ENCODE measurements around the gene APOA4.
A peak's percentile ranks its signal among the peaks of the same experiment; 100 is the strongest.

APOA4 gene

GRCh38 chr11:116793772-116794097 lies 29.4 kb downstream of the APOA4 start:
- H3K27ac ChIP-seq (replicated peaks; ENCODE audit: low read length): no peak overlapping the region
- no peak for DNase-seq (ENCODE audit: low spot score)

GRCh38 chr11:116792869-116793771 lies 30.0 kb downstream of the APOA4 start:
- Histone ChIP-seq H3K23ac (ENCODE audit: low read depth, low read length, poor library complexity) (no peak overlapping the region), H4K91ac (ENCODE audit: low read depth, low read length, poor library complexity) (no peak overlapping the region), H3K9me3 (replicated peaks in 1 of 2; ENCODE audit: control insufficient read depth in 2 of 2, insufficient read depth in 1 of 2, low read depth in 1 of 2, low read length in 2 of 2) (no peaks in the 10 kb centered on the region), H3K14ac (ENCODE audit: low read length) (no peak overlapping the region), H3K9ac (ENCODE audit: low read depth, low read length, poor library complexity) (no peak overlapping the region), H3K36me3 (replicated peaks in 1 of 2; ENCODE audit: control insufficient read depth in 2 of 2, insufficient read depth in 2 of 2, low read length in 2 of 2) (no peaks in the 10 kb centered on the region), H3K4me3 (ENCODE audit: low read length in 2 of 2) (no peak overlapping the region), H3K27ac (replicated peaks; ENCODE audit: low read length) (no peak overlapping the region), H3K4ac (ENCODE audit: low read length) (no peak overlapping the region), H2BK15ac (ENCODE audit: low read length) (no peak overlapping the region), H2AK5ac (ENCODE audit: low read depth, low read length) (no peak overlapping the region), H2AFZ (ENCODE audit: low read length) (peak overlapping the region; percentile 46), H3K18ac (ENCODE audit: low read length) (no peak overlapping the region), H2BK12ac (ENCODE audit: low read length) (no peak overlapping the region), H2BK120ac (ENCODE audit: low read depth, low read length) (no peak overlapping the region), H2BK5ac (ENCODE audit: low read length) (no peak overlapping the region), H3K4me1 (ENCODE audit: control insufficient read depth in 2 of 2, insufficient read depth in 1 of 2, low read depth in 1 of 2, low read length in 2 of 2) (peaks cover 3 to 13% of the 10 kb centered on the region in 2 donors), H3K4me2 (ENCODE audit: insufficient read depth, low read length, poor library complexity, severe bottlenecking) (no peak overlapping the region), H4K8ac (ENCODE audit: low read depth, low read length) (no peak overlapping the region), H3K79me1 (ENCODE audit: low read depth, low read length) (no peaks in the 10 kb centered on the region), H3K27me3 (ENCODE audit: control insufficient read depth in 3 of 3, insufficient read depth in 3 of 3, low read depth in 1 of 3, low read length in 3 of 3) (peaks cover 0 to 12% (median 3%) of the 10 kb centered on the region in 3 experiments)
- no CpG with 5 or more reads among the region's 8 CpGs for WGBS, 2 donors (ENCODE audit: extremely low coverage in 2 of 2, insufficient read length in 2 of 2, insufficient replicate concordance in 1 of 2)
- DNase-seq (ENCODE audit: low spot score): no peak

More at GRCh38 chr11:116793772-116794097, 29.4 kb downstream of the APOA4 start:
- H2BK120ac ChIP-seq (ENCODE audit: low read depth, low read length): no peak overlapping the region
- H3K9ac ChIP-seq (ENCODE audit: low read depth, low read length, poor library complexity): no peak overlapping the region
- no peak overlapping the region for H3K18ac ChIP-seq (ENCODE audit: low read length)
- H3K79me1 ChIP-seq (ENCODE audit: low read depth, low read length): no peaks in the 10 kb centered on the region
- H3K36me3 ChIP-seq (replicated peaks in 1 of 2; ENCODE audit: control insufficient read depth in 2 of 2, insufficient read depth in 2 of 2, low read length in 2 of 2): no peaks in the 10 kb centered on the region
- H3K14ac ChIP-seq (ENCODE audit: low read length): no peak overlapping the region
- H2AK5ac ChIP-seq (ENCODE audit: low read depth, low read length): no peak overlapping the region
- no peak overlapping the region for H3K23ac ChIP-seq (ENCODE audit: low read depth, low read length, poor library complexity)
- H3K27me3 ChIP-seq (ENCODE audit: control insufficient read depth in 3 of 3, insufficient read depth in 3 of 3, low read depth in 1 of 3, low read length in 3 of 3): peaks cover 0 to 12% (median 3%) of the 10 kb centered on the region in 3 experiments
- peaks cover under 1 to 8% of the 10 kb centered on the region in 2 donors for H3K4me1 ChIP-seq (ENCODE audit: control insufficient read depth in 2 of 2, insufficient read depth in 1 of 2, low read depth in 1 of 2, low read length in 2 of 2)
- H4K91ac ChIP-seq (ENCODE audit: low read depth, low read length, poor library complexity): no peak overlapping the region
- no CpG with 5 or more reads among the region's 1 CpG for WGBS, 2 donors (ENCODE audit: extremely low coverage in 2 of 2, insufficient read length in 2 of 2, insufficient replicate concordance in 1 of 2)
- H4K8ac ChIP-seq (ENCODE audit: low read depth, low read length): no peak overlapping the region
- H3K4ac ChIP-seq (ENCODE audit: low read length): no peak overlapping the region
- H3K4me2 ChIP-seq (ENCODE audit: insufficient read depth, low read length, poor library complexity, severe bottlenecking): no peak overlapping the region
- H2BK5ac ChIP-seq (ENCODE audit: low read length): no peak overlapping the region
- H2BK15ac ChIP-seq (ENCODE audit: low read length): no peak overlapping the region
- H2AFZ ChIP-seq (ENCODE audit: low read length): peak overlapping the region; percentile 46
- H3K4me3 ChIP-seq (ENCODE audit: low read length in 2 of 2): no peak overlapping the region
- no peak overlapping the region for H2BK12ac ChIP-seq (ENCODE audit: low read length)
- no peaks in the 10 kb centered on the region for H3K9me3 ChIP-seq (replicated peaks in 1 of 2; ENCODE audit: control insufficient read depth in 2 of 2, insufficient read depth in 1 of 2, low read depth in 1 of 2, low read length in 2 of 2)

GRCh38 chr11:116792144-116792868 lies 30.8 kb downstream of the APOA4 start:
- Histone ChIP-seq H3K4me2 (ENCODE audit: insufficient read depth, low read length, poor library complexity, severe bottlenecking) (no peak overlapping the region), H2BK5ac (ENCODE audit: low read length) (peak overlapping the region; percentile 33), H3K9me3 (replicated peaks in 1 of 2; ENCODE audit: control insufficient read depth in 2 of 2, insufficient read depth in 1 of 2, low read depth in 1 of 2, low read length in 2 of 2) (no peaks in the 10 kb centered on the region), H3K4ac (ENCODE audit: low read length) (no peak overlapping the region), H2BK120ac (ENCODE audit: low read depth, low read length) (no peak overlapping the region), H2BK15ac (ENCODE audit: low read length) (peak overlapping the region; percentile 95), H3K14ac (ENCODE audit: low read length) (no peak overlapping the region), H4K91ac (ENCODE audit: low read depth, low read length, poor library complexity) (no peak overlapping the region), H3K36me3 (replicated peaks in 1 of 2; ENCODE audit: control insufficient read depth in 2 of 2, insufficient read depth in 2 of 2, low read length in 2 of 2) (no peaks in the 10 kb centered on the region), H4K8ac (ENCODE audit: low read depth, low read length) (no peak overlapping the region), H3K79me1 (ENCODE audit: low read depth, low read length) (no peaks in the 10 kb centered on the region), H3K4me1 (ENCODE audit: control insufficient read depth in 2 of 2, insufficient read depth in 1 of 2, low read depth in 1 of 2, low read length in 2 of 2) (peaks cover 3 to 14% of the 10 kb centered on the region in 2 donors), H2AK5ac (ENCODE audit: low read depth, low read length) (peak overlapping the region; percentile 49), H2BK12ac (ENCODE audit: low read length) (no peak overlapping the region), H3K23ac (ENCODE audit: low read depth, low read length, poor library complexity) (no peak overlapping the region), H3K27ac (replicated peaks; ENCODE audit: low read length) (no peak overlapping the region), H3K18ac (ENCODE audit: low read length) (no peak overlapping the region), H3K9ac (ENCODE audit: low read depth, low read length, poor library complexity) (no peak overlapping the region), H3K4me3 (ENCODE audit: low read length in 2 of 2) (no peak overlapping the region), H3K27me3 (ENCODE audit: control insufficient read depth in 3 of 3, insufficient read depth in 3 of 3, low read depth in 1 of 3, low read length in 3 of 3) (peaks cover 0 to 12% (median 3%) of the 10 kb centered on the region in 3 experiments), H2AFZ (ENCODE audit: low read length) (no peak overlapping the region)
- no CpG with 5 or more reads among the region's 8 CpGs for WGBS, 2 donors (ENCODE audit: extremely low coverage in 2 of 2, insufficient read length in 2 of 2, insufficient replicate concordance in 1 of 2)
- no peak for DNase-seq (ENCODE audit: low spot score)

DNA sequence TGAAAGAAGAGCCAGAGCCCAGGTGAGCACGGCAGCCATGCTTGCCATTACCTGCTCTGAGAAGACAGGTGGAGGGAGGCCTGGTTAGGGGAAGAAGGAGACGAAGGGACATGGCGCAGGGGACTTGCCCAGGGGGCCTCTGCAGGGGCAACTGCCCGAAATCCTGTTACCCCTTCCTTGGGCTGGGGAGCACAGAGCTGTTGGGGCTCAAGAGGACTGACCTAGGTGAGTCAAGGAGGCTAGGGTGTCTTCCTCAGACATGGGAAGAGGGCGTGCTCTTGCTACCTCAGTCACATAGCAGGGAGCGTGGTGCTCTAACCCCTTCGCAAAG lies 31.3 kb downstream of the APOA4 start, which contains the start of gene APOA5:
APOA5 (minus strand) TSS at position 67 of the 331 bp plus-strand sequence; CDS start at position 48, 19 bp downstream.
- no peak within 1 kb of the TSS for H3K4ac ChIP-seq (ENCODE audit: low read length)
- no peak within 1 kb of the TSS for H4K8ac ChIP-seq (ENCODE audit: low read depth, low read length)
- H3K27me3 ChIP-seq (ENCODE audit: control insufficient read depth in 3 of 3, insufficient read depth in 3 of 3, low read depth in 1 of 3, low read length in 3 of 3): peaks cover 0 to 12% (median 3%) of the 10 kb centered on the region in 3 experiments
- H2BK5ac ChIP-seq (ENCODE audit: low read length): peak within 1 kb of the TSS; percentile 33
- peak within 1 kb of the TSS; percentile 84 for H2AFZ ChIP-seq (ENCODE audit: low read length)
- H4K91ac ChIP-seq (ENCODE audit: low read depth, low read length, poor library complexity): peak within 1 kb of the TSS; percentile 19
- WGBS, 2 donors (ENCODE audit: extremely low coverage in 2 of 2, insufficient read length in 2 of 2, insufficient replicate concordance in 1 of 2): no CpG with 5 or more reads among the region's 7 CpGs
- H3K4me1 ChIP-seq (ENCODE audit: control insufficient read depth in 2 of 2, insufficient read depth in 1 of 2, low read depth in 1 of 2, low read length in 2 of 2): peaks cover 7 to 17% of the 10 kb centered on the region in 2 donors
- peak within 1 kb of the TSS; percentile 76 for H3K18ac ChIP-seq (ENCODE audit: low read length)
- H3K4me3 ChIP-seq (ENCODE audit: low read length in 2 of 2): no peak within 1 kb of the TSS
- no peak within 1 kb of the TSS for H3K27ac ChIP-seq (replicated peaks; ENCODE audit: low read length)
- H3K79me1 ChIP-seq (ENCODE audit: low read depth, low read length): no peaks in the 10 kb centered on the region
- peaks cover 0 to 3% of the 10 kb centered on the region in 2 donors for H3K36me3 ChIP-seq (replicated peaks in 1 of 2; ENCODE audit: control insufficient read depth in 2 of 2, insufficient read depth in 2 of 2, low read length in 2 of 2)
- no peak within 1 kb of the TSS for H2BK12ac ChIP-seq (ENCODE audit: low read length)
- peak within 1 kb of the TSS; percentile 95 for H2BK15ac ChIP-seq (ENCODE audit: low read length)
- H3K9ac ChIP-seq (ENCODE audit: low read depth, low read length, poor library complexity): no peak within 1 kb of the TSS
- H2AK5ac ChIP-seq (ENCODE audit: low read depth, low read length): peak within 1 kb of the TSS; percentile 49
- H3K9me3 ChIP-seq (replicated peaks in 1 of 2; ENCODE audit: control insufficient read depth in 2 of 2, insufficient read depth in 1 of 2, low read depth in 1 of 2, low read length in 2 of 2): no peaks in the 10 kb centered on the region
- no peak within 1 kb of the TSS for H2BK120ac ChIP-seq (ENCODE audit: low read depth, low read length)
- no peak for DNase-seq (ENCODE audit: low spot score)
- no peak within 1 kb of the TSS for H3K14ac ChIP-seq (ENCODE audit: low read length)
- peak within 1 kb of the TSS; percentile 27 for H3K4me2 ChIP-seq (ENCODE audit: insufficient read depth, low read length, poor library complexity, severe bottlenecking)
- peak within 1 kb of the TSS; percentile 37 for H3K23ac ChIP-seq (ENCODE audit: low read depth, low read length, poor library complexity)

All from neuronal stem cell (in vitro differentiated cells).